ENCODE results near the gene REPIN1.

DNA sequence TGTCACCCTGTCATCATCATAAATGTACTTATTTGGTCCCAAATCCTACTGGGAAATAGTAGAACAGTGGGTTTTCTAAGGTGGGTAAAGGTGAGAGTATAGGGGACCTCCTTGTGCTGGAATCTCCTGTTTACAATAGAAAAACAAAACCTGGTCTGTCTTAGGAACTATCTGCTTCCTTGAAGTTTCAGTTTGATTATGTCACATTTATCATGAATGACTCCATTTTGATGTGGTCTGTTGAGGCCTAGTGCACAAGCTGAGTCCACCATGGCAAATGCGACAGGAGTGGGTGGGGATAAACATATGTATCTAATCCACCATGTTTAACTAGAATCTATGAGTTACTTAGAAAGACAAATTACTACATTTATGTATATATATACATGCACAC is 13.0 kb upstream of the REPIN1 start:
- TF ChIP-seq REST (IDR thresholded peaks at IDR 0.05) = no peak
- no peak for TF ChIP-seq RAD21 (IDR thresholded peaks at IDR 0.05)
